Upper lobe of left lung (tissue), 6 donors: Measurements from ENCODE around the gene HEATR5A. TPM values are rescaled to one million over a fixed set of nuclear protein-coding genes. Genes with fewer than 3 reads are reported as not detected.

Experiments used
- ATAC-seq, 2 donors: fragments of 200-7000 bp; cut with Tn5 transposase; one replicate each; pipeline ENCODE4 v1.9.1; 2022; ENCODE audit warnings: mild to moderate bottlenecking in 2 of 2, moderate library complexity in 2 of 2; ENCODE audit not compliant: low FRiP score in 2 of 2
- DNase-seq, 2 donors: peaks; one replicate each; pipeline ENCODE4 v3.0.0-alpha.2; 2019 to 2020
- H3K27ac ChIP-seq, 4 donors: fragments of 200-600 bp; sonication (generic); one replicate each; pipeline ENCODE4 v1.5.1; 2016 to 2019
- H3K27me3 ChIP-seq, 4 donors: fragments of 200-600 bp; sonication (generic); one replicate each; pipeline ENCODE4 v1.5.1; 2017 to 2019
- H3K36me3 ChIP-seq, 4 donors: fragments of 200-600 bp; sonication (generic); one replicate each; pipeline ENCODE4 v1.5.1; 2016 to 2019
- H3K4me1 ChIP-seq, 4 donors: fragments of 200-600 bp; sonication (generic); one replicate each; pipeline ENCODE4 v1.5.1; 2018 to 2019
- H3K4me3 ChIP-seq, 4 donors: fragments of 200-600 bp; sonication (generic); one replicate each; pipeline ENCODE4 v1.5.1; 2017 to 2019; ENCODE audit warnings: mild to moderate bottlenecking in 2 of 4, moderate library complexity in 1 of 4
- H3K9me3 ChIP-seq, 4 donors: fragments of 200-600 bp; sonication (generic); one replicate each; pipeline ENCODE4 v1.5.1; 2018 to 2019
- EP300 ChIP-seq, 4 donors: sonication (generic); formaldehyde crosslinking; IDR thresholded peaks; one replicate each; pipeline ENCODE4 v1.5.1; 2017; ENCODE audit warnings: antibody characterized with exemption in 4 of 4, control low read depth in 2 of 4
- POLR2A ChIP-seq, 4 donors: fragments of 450-650 bp; IDR thresholded peaks; one replicate each; pipeline ENCODE4 v1.5.1; 2016 to 2017; ENCODE audit warnings: antibody characterized with exemption in 4 of 4, mild to moderate bottlenecking in 2 of 4
- POLR2AphosphoS5 ChIP-seq, 2 donors: sonication (generic); formaldehyde crosslinking; IDR thresholded peaks; one replicate each; pipeline ENCODE4 v1.5.1; 2017; ENCODE audit warnings: antibody characterized with exemption in 2 of 2
- WGBS, 2 donors: methylation state at CpG; one replicate each; pipeline ENCODE4 v1.1.5; 2017 to 2018; 5-methylcytosine and 5-hydroxymethylcytosine counted together
- total RNA-seq, 6 donors: library from RNA; depleted of rRNA in 4 of 6; stranded (reverse); fragments of >200 nt in 4 of 6; gene quantifications; one replicate each; pipeline versions ENCODE4 v1.1.0 to v1.2.1, GENCODE V29; 2016 to 2021
- TF ChIP-seq, protein P1 (sequence below), 6 experiments: fragments of 450-650 bp in 4 of 6; fragments of 200-600 bp in 2 of 6; sonication (generic) in 2 of 6; IDR thresholded peaks; one replicate each; pipeline ENCODE4 v1.5.1; 2016 to 2019; ENCODE audit warnings: antibody characterized with exemption in 6 of 6
- donor health status: DM: no; HTN: no; CAD: no; lungs with moderate emphysema.
- donor health status: DM: no; HTN: yes; CAD: no; lungs with severe emphysema.

Gene HEATR5A
- total RNA-seq, 6 donors from 2014 or later, result 19.6 to 66.0 (median 39.3) TPM

DNA sequence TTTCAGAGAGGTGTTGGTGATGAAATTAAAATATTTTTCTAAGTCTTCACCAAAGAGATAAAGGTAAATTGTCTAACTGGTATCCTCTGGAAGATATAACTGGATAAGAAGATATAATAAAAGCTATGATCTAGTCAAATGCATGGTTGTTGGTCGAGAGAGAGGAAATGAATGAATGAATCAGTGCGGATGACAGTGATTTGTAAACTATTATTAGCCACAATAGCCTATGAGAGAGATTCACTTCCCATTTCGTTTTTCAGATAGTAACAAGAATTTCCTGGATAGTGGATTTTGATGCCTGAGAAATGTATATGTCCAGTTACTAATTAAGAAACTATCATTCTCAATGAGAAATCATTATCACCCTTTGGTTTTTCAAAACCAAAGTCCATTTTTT lies 63.1 kb downstream of the HEATR5A start:
- no peak for DNase-seq
- no peak for ATAC-seq
- H3K4me1 ChIP-seq, result peaks cover 0 to 8% (median 3%) of the 10 kb centered on the region in 4 donors
- H3K27me3 ChIP-seq, result no peaks in the 10 kb centered on the region
- no peak overlapping the region for H3K27ac ChIP-seq
- H3K9me3 ChIP-seq, result no peaks in the 10 kb centered on the region
- no peak for TF ChIP-seq POLR2AphosphoS5 (IDR thresholded peaks at IDR 0.05)
- no peak for TF ChIP-seq POLR2A (IDR thresholded peaks at IDR 0.05)
- TF ChIP-seq, protein P1, sequence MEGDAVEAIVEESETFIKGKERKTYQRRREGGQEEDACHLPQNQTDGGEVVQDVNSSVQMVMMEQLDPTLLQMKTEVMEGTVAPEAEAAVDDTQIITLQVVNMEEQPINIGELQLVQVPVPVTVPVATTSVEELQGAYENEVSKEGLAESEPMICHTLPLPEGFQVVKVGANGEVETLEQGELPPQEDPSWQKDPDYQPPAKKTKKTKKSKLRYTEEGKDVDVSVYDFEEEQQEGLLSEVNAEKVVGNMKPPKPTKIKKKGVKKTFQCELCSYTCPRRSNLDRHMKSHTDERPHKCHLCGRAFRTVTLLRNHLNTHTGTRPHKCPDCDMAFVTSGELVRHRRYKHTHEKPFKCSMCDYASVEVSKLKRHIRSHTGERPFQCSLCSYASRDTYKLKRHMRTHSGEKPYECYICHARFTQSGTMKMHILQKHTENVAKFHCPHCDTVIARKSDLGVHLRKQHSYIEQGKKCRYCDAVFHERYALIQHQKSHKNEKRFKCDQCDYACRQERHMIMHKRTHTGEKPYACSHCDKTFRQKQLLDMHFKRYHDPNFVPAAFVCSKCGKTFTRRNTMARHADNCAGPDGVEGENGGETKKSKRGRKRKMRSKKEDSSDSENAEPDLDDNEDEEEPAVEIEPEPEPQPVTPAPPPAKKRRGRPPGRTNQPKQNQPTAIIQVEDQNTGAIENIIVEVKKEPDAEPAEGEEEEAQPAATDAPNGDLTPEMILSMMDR (IDR thresholded peaks at IDR 0.05), result no peak
- TF ChIP-seq EP300 (IDR thresholded peaks at IDR 0.05), result no peak
- 51 to 55% methylated on average over 3 of the region's 3 CpGs for WGBS, 2 donors
- H3K36me3 ChIP-seq, result peaks cover 4 to 48% (median 14%) of the 10 kb centered on the region in 4 donors
- no peak overlapping the region for H3K4me3 ChIP-seq

DNA sequence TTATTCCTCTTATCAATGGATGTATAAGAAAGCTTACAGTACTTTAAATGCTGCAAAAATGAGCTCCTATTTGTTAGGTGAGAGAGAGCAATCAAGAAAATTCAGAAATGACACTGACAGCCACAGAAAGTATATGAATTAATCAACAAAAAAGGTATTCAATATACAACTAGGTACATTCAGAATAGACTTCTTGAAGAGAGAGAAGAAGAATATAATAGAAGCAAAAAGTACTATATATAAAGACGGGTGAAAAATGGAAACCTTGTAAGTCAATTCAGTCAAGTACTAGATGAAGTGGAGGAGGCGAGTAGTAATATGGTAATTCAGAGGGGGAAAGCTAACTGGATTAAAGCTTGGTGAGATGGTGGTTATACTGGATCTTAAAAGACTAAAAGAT lies 74.3 kb downstream of the HEATR5A start:
- no peak for TF ChIP-seq POLR2A (IDR thresholded peaks at IDR 0.05)
- TF ChIP-seq, protein P1 (IDR thresholded peaks at IDR 0.05), result no peak
- TF ChIP-seq POLR2AphosphoS5 (IDR thresholded peaks at IDR 0.05), result no peak
- TF ChIP-seq EP300 (IDR thresholded peaks at IDR 0.05), result no peak
- no peaks in the 10 kb centered on the region for H3K9me3 ChIP-seq
- H3K4me3 ChIP-seq, result no peak overlapping the region
- 85 to 92% methylated on average over 2 of the region's 2 CpGs for WGBS, 2 donors
- H3K27me3 ChIP-seq, result no peaks in the 10 kb centered on the region
- DNase-seq, result no peak
- H3K27ac ChIP-seq, result no peak overlapping the region
- peaks cover 11 to 76% (median 21%) of the 10 kb centered on the region in 4 donors for H3K36me3 ChIP-seq
- H3K4me1 ChIP-seq, result no peaks in the 10 kb centered on the region
- no peak for ATAC-seq

DNA sequence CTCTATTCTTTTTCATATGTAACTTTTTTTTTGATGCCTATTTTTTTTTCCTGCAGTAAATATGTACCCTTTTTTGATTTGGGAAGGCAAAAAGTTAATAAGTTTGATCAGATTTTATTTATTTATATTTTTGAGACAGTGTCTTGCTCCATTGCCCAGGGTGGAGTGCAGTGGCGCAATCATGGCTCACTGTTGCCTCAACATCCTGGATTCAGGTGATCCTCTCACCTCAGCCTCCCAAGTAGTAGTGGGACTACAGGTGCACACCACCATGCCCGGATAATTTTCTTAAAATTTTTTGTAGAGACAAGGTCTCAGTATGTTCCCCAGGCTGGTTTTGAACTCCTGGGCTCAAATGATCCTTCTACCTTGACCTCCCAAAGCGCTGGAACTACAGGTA lies 79.1 kb downstream of the HEATR5A start:
- no peak overlapping the region for H3K27ac ChIP-seq
- no peak overlapping the region for H3K4me3 ChIP-seq
- DNase-seq (no peak), ATAC-seq (no peak)
- no peaks in the 10 kb centered on the region for H3K27me3 ChIP-seq
- no peaks in the 10 kb centered on the region for H3K9me3 ChIP-seq
- TF ChIP-seq POLR2A (IDR thresholded peaks at IDR 0.05) (no peak), EP300 (IDR thresholded peaks at IDR 0.05) (no peak), POLR2AphosphoS5 (IDR thresholded peaks at IDR 0.05) (no peak)
- TF ChIP-seq, protein P1 (IDR thresholded peaks at IDR 0.05), result no peak
- no peaks in the 10 kb centered on the region for H3K4me1 ChIP-seq
- H3K36me3 ChIP-seq, result peaks cover 4 to 79% (median 12%) of the 10 kb centered on the region in 4 donors
- WGBS, 2 donors, result 91 to 93% methylated on average over 3 of the region's 3 CpGs

DNA sequence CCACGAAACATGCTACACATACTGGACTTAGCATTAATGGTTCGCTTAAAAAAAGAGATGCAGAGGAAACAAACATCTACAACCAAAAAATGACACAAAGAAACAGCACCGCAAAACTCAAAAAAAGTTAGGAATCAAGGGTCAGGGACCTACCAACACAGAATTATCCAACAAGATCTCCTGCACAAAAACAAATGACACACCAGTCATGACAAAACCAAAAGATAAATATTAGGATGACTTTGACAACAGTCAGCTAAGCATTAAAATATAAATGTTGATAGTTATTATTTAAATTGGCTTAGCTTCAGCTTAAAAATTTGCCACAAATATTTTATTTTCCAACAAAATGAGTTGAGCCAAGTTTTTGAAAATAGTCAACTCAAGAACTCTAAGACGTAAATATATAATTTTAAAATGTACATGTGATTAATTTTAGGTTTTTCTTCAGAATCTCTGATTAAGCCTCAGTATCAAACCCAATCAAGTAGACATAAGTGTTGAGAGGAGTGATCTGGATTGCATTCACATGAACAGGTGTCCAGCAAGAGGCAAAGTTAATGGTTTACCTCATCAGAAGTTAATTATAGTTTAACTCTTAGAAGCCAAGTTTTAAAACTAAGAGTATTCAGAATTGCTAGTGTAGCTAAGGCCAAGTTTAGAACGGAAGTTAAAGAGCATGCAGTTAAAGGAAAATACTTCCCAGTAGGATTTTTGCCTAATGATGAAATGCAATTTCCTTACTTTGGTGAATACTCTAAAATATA lies 79.9 kb downstream of the HEATR5A start:
- H3K4me1 ChIP-seq, result no peaks in the 10 kb centered on the region
- peaks cover 4 to 77% (median 12%) of the 10 kb centered on the region in 4 donors for H3K36me3 ChIP-seq
- TF ChIP-seq, protein P1 (IDR thresholded peaks at IDR 0.05), result no peak
- TF ChIP-seq EP300 (IDR thresholded peaks at IDR 0.05) (no peak), POLR2AphosphoS5 (IDR thresholded peaks at IDR 0.05) (no peak), POLR2A (IDR thresholded peaks at IDR 0.05) (no peak)
- 78 to 85% methylated on average over 5 of the region's 5 CpGs for WGBS, 2 donors
- no peaks in the 10 kb centered on the region for H3K27me3 ChIP-seq
- H3K4me3 ChIP-seq, result no peak overlapping the region
- H3K9me3 ChIP-seq, result no peaks in the 10 kb centered on the region
- H3K27ac ChIP-seq, result no peak overlapping the region
- DNase-seq (no peak), ATAC-seq (no peak)

DNA sequence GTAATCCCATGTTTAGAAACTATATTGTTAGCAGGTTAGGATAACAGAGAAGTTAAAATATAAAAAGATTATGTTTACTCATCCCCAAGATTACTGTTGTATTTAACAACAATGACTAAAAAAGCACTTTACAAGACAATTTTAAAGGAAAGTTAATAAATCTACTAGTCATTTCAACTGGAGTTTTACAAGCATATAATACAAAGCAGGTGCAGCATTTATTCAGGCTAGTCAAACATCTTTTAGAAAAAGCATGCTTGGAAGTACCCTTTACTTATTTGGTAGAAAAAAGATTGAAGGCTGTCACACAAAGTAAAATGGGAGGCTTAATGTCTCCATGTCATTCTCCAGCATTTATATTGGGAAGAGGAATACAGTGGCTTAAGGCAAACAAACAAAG lies 80.6 kb downstream of the HEATR5A start:
- H3K9me3 ChIP-seq, result no peaks in the 10 kb centered on the region
- no peak overlapping the region for H3K27ac ChIP-seq
- ATAC-seq (no peak), DNase-seq (no peak)
- peaks cover under 1 to 71% (median 10%) of the 10 kb centered on the region in 4 donors for H3K36me3 ChIP-seq
- H3K27me3 ChIP-seq, result no peaks in the 10 kb centered on the region
- no peaks in the 10 kb centered on the region for H3K4me1 ChIP-seq
- H3K4me3 ChIP-seq, result no peak overlapping the region
- TF ChIP-seq POLR2A (IDR thresholded peaks at IDR 0.05) (no peak), EP300 (IDR thresholded peaks at IDR 0.05) (no peak), POLR2AphosphoS5 (IDR thresholded peaks at IDR 0.05) (no peak)
- TF ChIP-seq, protein P1 (IDR thresholded peaks at IDR 0.05), result no peak
